MCF 10A (cell line): ENCODE results near the gene MITF. TPM values are rescaled to one million over a fixed set of nuclear protein-coding genes. Genes with fewer than 3 reads are reported as not detected.

Experiments used
- BruUV-seq: library from RNA; stranded (reverse); fragments of 400-500 nt; replicated peaks from 2 replicates; lab custom pipeline; 2021; lab: Mats Ljungman, UMichigan
- CTCF ChIA-PET: fragments of 300-600 bp; sonication (Branson Sonifier 250); formaldehyde crosslinking; extraction: SDS; loops from one replicate; lab custom pipeline; 2021; ENCODE audit warnings: antibody characterized with exemption, inconsistent platforms; lab: Yijun Ruan, JAX
- POLR2A ChIA-PET: fragments of 300-600, 350-650 bp; sonication (Branson Sonifier 250); formaldehyde crosslinking; extraction: SDS; loops from one replicate; lab custom pipeline; 2020; ENCODE audit warnings: antibody characterized with exemption, inconsistent platforms; lab: Yijun Ruan, JAX
- DNase-seq: peaks from one replicate; pipeline ENCODE4 v3.0.0-alpha.2; 2018; ENCODE audit not compliant: unreplicated experiment
- H3K27ac Mint-ChIP-seq: one replicate; pipeline ENCODE4 v1.8.0; 2022; ENCODE audit warnings: mild to moderate bottlenecking, low read depth, mixed read lengths; ENCODE audit not compliant: unreplicated experiment
- H3K27me3 Mint-ChIP-seq: one replicate; pipeline ENCODE4 v1.8.0; 2022; ENCODE audit warnings: mixed read lengths; ENCODE audit not compliant: insufficient read depth, unreplicated experiment
- H3K36me3 Mint-ChIP-seq: one replicate; pipeline ENCODE4 v1.8.0; 2022; ENCODE audit warnings: mild to moderate bottlenecking, moderate library complexity, mixed read lengths; ENCODE audit not compliant: insufficient read depth, unreplicated experiment
- H3K4me1 Mint-ChIP-seq: one replicate; pipeline ENCODE4 v1.8.0; 2022; ENCODE audit warnings: mixed read lengths; ENCODE audit not compliant: insufficient read depth, unreplicated experiment
- H3K4me3 Mint-ChIP-seq: one replicate; pipeline ENCODE4 v1.8.0; 2022; ENCODE audit warnings: mild to moderate bottlenecking, moderate library complexity, mixed read lengths; ENCODE audit not compliant: unreplicated experiment
- H3K9me3 Mint-ChIP-seq: one replicate; pipeline ENCODE4 v1.8.0; 2022; ENCODE audit warnings: mixed read lengths; ENCODE audit not compliant: unreplicated experiment
- CTCF ChIP-seq: fragments of 200-600 bp; IDR thresholded peaks from one replicate; pipeline ENCODE4 v1.8.0; 2022; ENCODE audit warnings: antibody characterized with exemption, mild to moderate bottlenecking; ENCODE audit not compliant: unreplicated experiment
- intact Hi-C: fragments of 100-400 bp; cut with micrococcal nuclease; formaldehyde crosslinking; loops from 2 replicates; pipeline ENCODE4 v1.14.1; 2022
- total RNA-seq: library from RNA; stranded (reverse); gene quantifications from 2 replicates; pipeline ENCODE4 v1.2.3, GENCODE V29; 2022

The MITF gene
- total RNA-seq, 1 experiment from 2014 or later = 16.1 TPM

- BruUV-seq = no TSS peak
These were observed 150.8 kb downstream of the MITF start for GRCh38 chr3:69890084-69890483.

GRCh38 chr3:69890691-69891090 lies 151.4 kb downstream of the MITF start:
- CTCF ChIA-PET = interaction anchor here (0.6 kb wide), 2 partner anchors 16 to 257 kb away, joined by 3 read pairs; no protein-coding TSS in a partner anchor
- POLR2A ChIA-PET = interaction anchor here (1.6 to 1.7 kb wide), 2 partner anchors 10 to 15 kb away, joined by 5 to 6 read pairs; no protein-coding TSS in a partner anchor
- no peaks in the 10 kb centered on the region for H3K9me3 Mint-ChIP-seq

More at GRCh38 chr3:69890084-69890483, 150.8 kb downstream of the MITF start:
- H3K9me3 Mint-ChIP-seq = no peaks in the 10 kb centered on the region
- H3K27ac Mint-ChIP-seq = no peak overlapping the region
- no peaks in the 10 kb centered on the region for H3K36me3 Mint-ChIP-seq
- intact Hi-C loops = no loop called here
- TF ChIP-seq CTCF = no peak
- peaks cover 7% of the 10 kb centered on the region for H3K4me1 Mint-ChIP-seq
- CTCF ChIA-PET = no interaction called here
- no peak overlapping the region for H3K4me3 Mint-ChIP-seq
- POLR2A ChIA-PET = interaction anchor here (1.7 kb wide), 1 partner anchor 10 kb away, joined by 6 read pairs; no protein-coding TSS in a partner anchor
- no peaks in the 10 kb centered on the region for H3K27me3 Mint-ChIP-seq
- peak; percentile 27 for DNase-seq

GRCh38 chr3:69892706-69893105 lies 153.4 kb downstream of the MITF start:
- no peak overlapping the region for H3K4me3 Mint-ChIP-seq
- no peak for TF ChIP-seq CTCF
- H3K9me3 Mint-ChIP-seq = no peaks in the 10 kb centered on the region
- H3K27ac Mint-ChIP-seq = no peak overlapping the region
- ChIA-PET CTCF (interaction anchor here (0.6 to 0.9 kb wide), 4 partner anchors 12 to 79 kb away, joined by 3 read pairs; no protein-coding TSS in a partner anchor), POLR2A (no interaction called here)
- DNase-seq = no peak
- no TSS peak for BruUV-seq
- intact Hi-C loops = no loop called here
- H3K27me3 Mint-ChIP-seq = no peaks in the 10 kb centered on the region
- peaks cover 7% of the 10 kb centered on the region for H3K4me1 Mint-ChIP-seq
- H3K36me3 Mint-ChIP-seq = no peaks in the 10 kb centered on the region

More at GRCh38 chr3:69890691-69891090, 151.4 kb downstream of the MITF start:
- no peak for TF ChIP-seq CTCF
- Mint-ChIP-seq H3K4me3 (no peak overlapping the region), H3K4me1 (peaks cover 7% of the 10 kb centered on the region), H3K27ac (no peak overlapping the region), H3K27me3 (no peaks in the 10 kb centered on the region), H3K36me3 (no peaks in the 10 kb centered on the region)
- DNase-seq = no peak
- BruUV-seq = no TSS peak
- intact Hi-C loops = no loop called here

- no peaks in the 10 kb centered on the region for H3K36me3 Mint-ChIP-seq
- ChIA-PET CTCF (interaction anchor here (0.9 kb wide), 1 partner anchor 12 kb away, joined by 3 read pairs; no protein-coding TSS in a partner anchor), POLR2A (no interaction called here)
- H3K9me3 Mint-ChIP-seq = no peaks in the 10 kb centered on the region
- no peak overlapping the region for H3K4me3 Mint-ChIP-seq
- no TSS peak for BruUV-seq
- no peak overlapping the region for H3K27ac Mint-ChIP-seq
- intact Hi-C loops = no loop called here
- H3K27me3 Mint-ChIP-seq = no peaks in the 10 kb centered on the region
- peaks cover 7% of the 10 kb centered on the region for H3K4me1 Mint-ChIP-seq
- TF ChIP-seq CTCF = no peak
- DNase-seq = no peak
These were observed 154.0 kb downstream of the MITF start for GRCh38 chr3:69893274-69893673.
